ENCODE data around the gene WDR4.
"Not testable (repeated sequence)": the region's sequence is repeated elsewhere in the genome, so short reads cannot be mapped to it uniquely, and the experiment has no call there.

WDR4 gene

DNA sequence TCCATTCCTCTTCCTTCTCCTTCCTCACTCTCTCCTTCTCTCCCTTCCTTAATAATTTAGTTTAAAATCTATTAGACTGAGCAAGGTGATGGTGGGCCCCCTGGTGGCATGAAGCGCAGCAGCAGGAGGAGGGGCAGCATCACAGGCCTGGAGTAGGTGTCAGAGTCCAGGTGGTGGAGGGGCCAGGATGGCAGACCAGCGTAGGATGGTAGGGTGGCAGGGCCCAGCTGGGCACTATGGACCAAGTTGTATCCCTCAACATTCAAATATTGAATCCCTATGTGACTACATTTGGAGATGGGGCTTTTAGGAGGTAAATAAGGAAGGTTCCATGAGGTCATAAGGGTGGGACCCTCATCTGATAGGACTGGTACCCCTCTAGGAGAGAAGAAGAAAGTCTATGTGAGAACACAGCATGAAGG is 61.0 kb downstream of the WDR4 start:
- Histone ChIP-seq H3K36me3 (ENCODE audit: insufficient read depth, insufficient read length, low read length) (no peaks in the 10 kb centered on the region), H3K9ac (ENCODE audit: insufficient read length, low read depth) (no peak overlapping the region), H3K4me1 (ENCODE audit: insufficient read depth, insufficient read length) (peaks cover 3% of the 10 kb centered on the region), H3K4me3 (ENCODE audit: insufficient read length, low read depth) (no peak overlapping the region), H3K9me3 (ENCODE audit: insufficient read depth, low read length) (peaks cover 58% of the 10 kb centered on the region), H3K27me3 (ENCODE audit: insufficient read depth, insufficient read length) (no peaks in the 10 kb centered on the region)
- TF ChIP-seq YY1 (IDR thresholded peaks at IDR 0.05; ENCODE audit: insufficient read depth, insufficient read length) (no peak), ZNF274 (IDR thresholded peaks at IDR 0.05; ENCODE audit: low read depth, low read length) (no peak), SUZ12 (IDR thresholded peaks at IDR 0.05; ENCODE audit: extremely low read depth, insufficient read depth, insufficient read length) (no peak)
- DNase-seq (ENCODE audit: low read depth, low spot score), result peak; percentile 57

DNA sequence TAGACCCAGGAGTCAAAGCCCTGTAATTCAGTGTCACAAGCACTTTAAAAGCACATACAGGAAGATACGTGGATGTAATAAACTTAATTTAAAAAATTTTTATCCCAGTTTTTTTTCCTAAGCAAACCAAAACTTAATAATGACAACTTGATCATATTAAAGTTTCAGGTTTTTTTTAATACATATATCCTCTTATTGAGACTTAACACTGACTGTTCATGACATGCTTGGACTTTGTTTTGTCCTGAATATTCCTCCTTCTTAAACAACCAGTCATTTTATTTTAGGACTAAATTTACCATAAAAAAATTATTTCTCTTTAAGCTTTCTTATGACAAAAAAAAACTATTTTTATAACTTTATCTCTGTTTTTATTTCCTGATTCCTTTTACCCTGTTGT is 64.1 kb downstream of the WDR4 start:
- Histone ChIP-seq H3K4me3 (ENCODE audit: insufficient read length, low read depth) (no peak overlapping the region), H3K4me1 (ENCODE audit: insufficient read depth, insufficient read length) (peaks cover 3% of the 10 kb centered on the region), H3K9me3 (ENCODE audit: insufficient read depth, low read length) (peaks cover 65% of the 10 kb centered on the region), H3K27me3 (ENCODE audit: insufficient read depth, insufficient read length) (no peaks in the 10 kb centered on the region), H3K9ac (ENCODE audit: insufficient read length, low read depth) (no peak overlapping the region), H3K36me3 (ENCODE audit: insufficient read depth, insufficient read length, low read length) (no peaks in the 10 kb centered on the region)
- no peak for DNase-seq (ENCODE audit: low read depth, low spot score)
- TF ChIP-seq YY1 (IDR thresholded peaks at IDR 0.05; ENCODE audit: insufficient read depth, insufficient read length), result no peak

DNA sequence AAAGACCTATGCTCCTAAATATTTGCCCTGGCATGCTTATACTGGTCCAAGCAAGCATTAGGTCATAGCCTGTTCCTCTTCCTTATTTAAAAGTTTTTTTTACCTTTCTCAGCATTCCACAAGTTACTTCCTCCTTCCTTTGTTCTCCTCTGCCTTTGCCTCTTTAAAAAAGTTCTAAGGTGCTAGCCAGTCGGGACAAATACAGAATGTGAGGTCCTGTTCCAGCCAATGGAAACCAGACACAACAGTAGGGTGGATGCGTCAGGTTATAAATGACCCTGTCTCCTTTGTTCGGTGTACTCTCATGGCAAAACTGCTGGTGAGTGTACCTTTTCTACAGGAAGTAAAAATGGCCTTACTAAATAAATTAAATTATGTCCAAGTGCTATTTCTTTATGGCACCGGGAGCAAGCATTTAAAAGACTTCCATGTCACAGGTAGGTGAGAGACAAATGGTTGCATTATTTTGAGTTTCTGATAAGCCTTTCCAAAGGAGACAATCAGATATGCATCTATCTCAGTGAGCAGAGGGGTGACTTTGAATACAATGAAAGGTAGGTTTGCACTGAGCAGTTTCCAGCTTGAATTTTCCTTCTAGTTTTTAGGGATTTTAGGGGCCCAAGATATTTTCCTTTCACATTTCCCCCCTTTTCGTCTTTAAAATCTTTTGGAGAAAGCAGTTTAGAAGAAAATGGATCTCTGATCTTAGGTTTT is 66.7 kb downstream of the WDR4 start:
- Histone ChIP-seq H3K4me1 (ENCODE audit: insufficient read depth, insufficient read length) (peaks cover 12% of the 10 kb centered on the region), H3K9me3 (ENCODE audit: insufficient read depth, low read length) (peaks cover 60% of the 10 kb centered on the region)
- not testable (repeated sequence) for DNase-seq (ENCODE audit: low read depth, low spot score); H3K27me3 ChIP-seq (ENCODE audit: insufficient read depth, insufficient read length); H3K9ac ChIP-seq (ENCODE audit: insufficient read length, low read depth); H3K36me3 ChIP-seq (ENCODE audit: insufficient read depth, insufficient read length, low read length); H3K4me3 ChIP-seq (ENCODE audit: insufficient read length, low read depth)

DNA sequence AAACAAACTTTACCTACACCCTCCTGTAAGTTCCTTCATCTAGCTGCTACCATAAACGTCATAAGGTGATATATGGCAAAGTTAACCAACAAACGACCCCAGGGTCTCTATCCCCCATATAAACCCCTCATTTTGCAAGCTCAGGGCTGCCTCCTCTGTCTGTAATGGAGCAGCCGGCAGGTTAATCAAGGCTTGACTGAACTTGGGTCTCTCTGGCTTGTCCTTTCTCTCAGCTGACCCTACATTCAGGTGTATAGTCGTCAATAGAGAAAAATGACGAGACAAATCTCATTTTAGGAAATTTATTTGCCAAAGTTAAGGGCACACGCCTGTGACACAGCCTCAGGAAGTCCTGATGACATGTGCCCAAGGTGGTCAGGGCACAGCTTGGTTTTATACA is 67.4 kb downstream of the WDR4 start:
- Histone ChIP-seq H3K4me3 (ENCODE audit: insufficient read length, low read depth) (no peak overlapping the region), H3K9ac (ENCODE audit: insufficient read length, low read depth) (no peak overlapping the region), H3K27me3 (ENCODE audit: insufficient read depth, insufficient read length) (no peaks in the 10 kb centered on the region), H3K9me3 (ENCODE audit: insufficient read depth, low read length) (peaks cover 57% of the 10 kb centered on the region), H3K4me1 (ENCODE audit: insufficient read depth, insufficient read length) (peaks cover 14% of the 10 kb centered on the region), H3K36me3 (ENCODE audit: insufficient read depth, insufficient read length, low read length) (no peaks in the 10 kb centered on the region)
- no peak for TF ChIP-seq YY1 (IDR thresholded peaks at IDR 0.05; ENCODE audit: insufficient read depth, insufficient read length)
- TF ChIP-seq SUZ12 (IDR thresholded peaks at IDR 0.05; ENCODE audit: extremely low read depth, insufficient read depth, insufficient read length), result no peak
- no peak for TF ChIP-seq ZNF274 (IDR thresholded peaks at IDR 0.05; ENCODE audit: low read depth, low read length)
- no peak for DNase-seq (ENCODE audit: low read depth, low spot score)

DNA sequence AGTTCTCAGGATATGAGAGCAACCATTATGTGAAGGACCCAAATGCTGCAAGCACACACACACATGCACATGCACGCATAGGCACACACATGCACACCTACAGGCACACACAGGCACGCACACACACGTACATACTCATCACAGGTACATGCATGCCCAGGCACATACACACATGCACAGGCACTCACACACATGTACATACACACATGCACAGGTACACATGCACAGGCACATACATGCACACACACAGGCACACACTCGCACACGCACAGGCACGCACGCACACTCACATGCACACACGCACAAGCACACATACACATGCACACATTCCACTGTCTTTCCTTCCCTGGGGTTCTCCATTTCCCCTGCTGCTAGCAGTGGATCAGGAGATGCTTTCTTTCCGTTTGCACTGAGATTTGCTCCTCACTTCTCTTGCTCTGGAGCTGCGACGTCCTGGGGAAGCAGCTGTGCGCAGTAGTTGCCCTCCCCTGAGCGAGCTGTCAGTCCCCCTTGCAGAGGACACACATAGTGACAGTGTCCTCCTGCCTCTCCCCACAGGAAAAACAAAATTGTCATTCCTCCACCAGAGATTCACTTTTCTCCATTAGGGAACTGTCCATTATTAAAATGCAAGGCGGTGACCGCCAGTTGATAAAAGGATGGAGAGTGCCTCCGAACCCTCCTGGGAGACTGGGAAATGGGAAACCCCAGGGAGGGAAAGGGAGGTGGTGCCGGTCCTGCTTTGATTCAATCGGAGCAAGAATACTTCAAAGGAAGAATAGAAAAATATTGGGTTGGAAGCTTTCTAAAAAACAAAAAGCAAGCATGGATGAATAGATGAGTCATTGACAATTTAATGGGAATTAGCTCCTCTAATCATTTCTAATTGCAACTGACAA is 69.5 kb downstream of the WDR4 start:
- TF ChIP-seq SUZ12 (IDR thresholded peaks at IDR 0.05; ENCODE audit: extremely low read depth, insufficient read depth, insufficient read length), result no peak
- no peak for TF ChIP-seq YY1 (IDR thresholded peaks at IDR 0.05; ENCODE audit: insufficient read depth, insufficient read length)
- TF ChIP-seq ZNF274 (IDR thresholded peaks at IDR 0.05; ENCODE audit: low read depth, low read length), result no peak
- Histone ChIP-seq H3K27me3 (ENCODE audit: insufficient read depth, insufficient read length) (no peaks in the 10 kb centered on the region), H3K9me3 (ENCODE audit: insufficient read depth, low read length) (peaks cover 45% of the 10 kb centered on the region), H3K36me3 (ENCODE audit: insufficient read depth, insufficient read length, low read length) (no peaks in the 10 kb centered on the region), H3K9ac (ENCODE audit: insufficient read length, low read depth) (no peak overlapping the region), H3K4me1 (ENCODE audit: insufficient read depth, insufficient read length) (peaks cover 17% of the 10 kb centered on the region), H3K4me3 (ENCODE audit: insufficient read length, low read depth) (no peak overlapping the region)
- DNase-seq (ENCODE audit: low read depth, low spot score), result no peak

DNA sequence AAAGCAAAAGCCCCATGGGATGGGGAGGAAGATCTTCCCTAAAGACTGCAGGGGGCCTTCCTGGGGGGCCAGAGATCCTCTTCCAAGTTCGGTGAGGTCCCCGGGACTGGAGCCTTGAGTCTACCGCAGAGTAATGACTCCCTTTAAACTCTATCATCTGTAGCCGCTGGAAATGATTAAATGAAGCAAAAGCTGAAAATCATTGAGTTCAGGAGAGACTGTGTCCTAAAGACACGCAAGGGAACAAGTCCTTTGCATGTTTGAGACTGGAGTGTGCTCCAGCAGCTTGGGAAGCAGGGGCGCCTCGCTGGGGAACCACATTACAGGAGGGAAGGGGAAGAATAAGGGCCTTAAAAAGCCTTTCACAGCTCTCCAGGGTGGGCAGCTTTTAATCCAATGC is 70.2 kb downstream of the WDR4 start:
- Histone ChIP-seq H3K9me3 (ENCODE audit: insufficient read depth, low read length) (peaks cover 39% of the 10 kb centered on the region), H3K4me1 (ENCODE audit: insufficient read depth, insufficient read length) (peaks cover 17% of the 10 kb centered on the region), H3K36me3 (ENCODE audit: insufficient read depth, insufficient read length, low read length) (no peaks in the 10 kb centered on the region), H3K27me3 (ENCODE audit: insufficient read depth, insufficient read length) (no peaks in the 10 kb centered on the region), H3K4me3 (ENCODE audit: insufficient read length, low read depth) (no peak overlapping the region), H3K9ac (ENCODE audit: insufficient read length, low read depth) (no peak overlapping the region)
- TF ChIP-seq SUZ12 (IDR thresholded peaks at IDR 0.05; ENCODE audit: extremely low read depth, insufficient read depth, insufficient read length) (no peak), ZNF274 (IDR thresholded peaks at IDR 0.05; ENCODE audit: low read depth, low read length) (no peak), YY1 (IDR thresholded peaks at IDR 0.05; ENCODE audit: insufficient read depth, insufficient read length) (no peak)
- no peak for DNase-seq (ENCODE audit: low read depth, low spot score)

DNA sequence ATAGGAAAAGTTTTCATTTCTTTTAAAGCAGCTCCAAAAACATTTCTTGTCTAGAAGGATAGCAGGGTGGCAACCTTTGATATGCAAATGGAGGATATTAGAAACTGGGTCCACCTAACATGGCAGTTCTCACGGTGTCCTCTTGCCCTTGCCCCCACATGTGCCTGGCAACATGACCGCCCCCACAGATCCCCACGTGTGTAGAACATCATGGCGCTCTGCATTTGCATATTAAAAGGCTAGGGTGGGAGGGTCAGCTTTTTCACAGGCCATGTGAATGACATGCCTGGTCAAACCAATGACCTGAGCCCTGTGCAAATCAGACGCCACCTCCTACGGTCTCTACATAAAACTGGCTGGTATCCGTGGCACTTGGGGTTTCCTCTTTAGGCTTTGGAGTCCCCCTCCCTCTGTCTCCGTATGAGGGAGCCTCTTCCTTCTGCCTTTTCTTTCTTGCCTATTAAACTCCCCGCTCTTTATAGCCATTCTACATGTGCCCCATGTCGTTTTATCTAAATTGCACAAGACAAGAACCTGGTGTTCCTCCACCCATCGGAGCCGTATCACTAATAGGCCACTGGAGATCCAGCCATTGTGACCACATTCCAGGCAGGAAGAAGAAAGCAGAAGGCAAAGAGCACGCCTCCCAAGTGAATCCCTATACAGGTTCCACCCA is 71.3 kb downstream of the WDR4 start:
- Histone ChIP-seq H3K4me3 (ENCODE audit: insufficient read length, low read depth) (no peak overlapping the region), H3K4me1 (ENCODE audit: insufficient read depth, insufficient read length) (peaks cover 17% of the 10 kb centered on the region), H3K9ac (ENCODE audit: insufficient read length, low read depth) (no peak overlapping the region), H3K9me3 (ENCODE audit: insufficient read depth, low read length) (peaks cover 28% of the 10 kb centered on the region; the same call in 1 of the 2 replicates), H3K36me3 (ENCODE audit: insufficient read depth, insufficient read length, low read length) (no peaks in the 10 kb centered on the region), H3K27me3 (ENCODE audit: insufficient read depth, insufficient read length) (no peaks in the 10 kb centered on the region)
- TF ChIP-seq SUZ12 (IDR thresholded peaks at IDR 0.05; ENCODE audit: extremely low read depth, insufficient read depth, insufficient read length) (no peak), ZNF274 (IDR thresholded peaks at IDR 0.05; ENCODE audit: low read depth, low read length) (no peak), YY1 (IDR thresholded peaks at IDR 0.05; ENCODE audit: insufficient read depth, insufficient read length) (no peak)
- no peak for DNase-seq (ENCODE audit: low read depth, low spot score)

DNA sequence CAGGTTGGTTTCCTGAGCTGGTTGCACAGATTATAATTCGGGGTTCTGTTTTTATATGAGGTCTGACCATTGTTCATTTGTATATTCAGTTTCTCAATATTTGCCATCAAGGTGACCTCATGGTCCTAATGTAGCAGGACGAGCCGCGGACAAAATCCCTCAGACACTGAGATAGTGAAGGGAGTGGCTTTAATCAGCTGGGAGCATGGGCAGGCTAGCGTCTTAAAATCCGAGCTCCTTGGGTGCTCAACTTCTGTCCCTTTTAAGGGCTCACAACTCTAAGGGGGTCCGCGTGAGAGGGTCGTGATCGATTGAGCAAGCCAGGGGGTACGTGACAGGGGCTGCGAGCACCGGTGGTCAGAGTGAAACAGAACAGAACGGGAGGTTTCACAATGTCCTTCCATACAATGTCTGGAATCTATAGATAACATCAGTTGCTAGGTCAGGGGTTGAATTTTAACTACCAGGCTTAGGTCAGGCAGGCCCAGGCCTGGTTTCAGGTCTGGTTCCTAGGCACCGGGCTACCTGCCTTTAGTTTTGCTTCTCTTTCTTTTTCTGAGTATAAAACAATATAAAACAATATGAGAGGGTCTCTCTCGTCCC is 71.9 kb downstream of the WDR4 start:
- peaks cover 19% of the 10 kb centered on the region for H3K4me1 ChIP-seq (ENCODE audit: insufficient read depth, insufficient read length)
- not testable (repeated sequence) for H3K4me3 ChIP-seq (ENCODE audit: insufficient read length, low read depth); H3K27me3 ChIP-seq (ENCODE audit: insufficient read depth, insufficient read length); H3K36me3 ChIP-seq (ENCODE audit: insufficient read depth, insufficient read length, low read length); DNase-seq (ENCODE audit: low read depth, low spot score); H3K9ac ChIP-seq (ENCODE audit: insufficient read length, low read depth)
- peaks cover 24% of the 10 kb centered on the region; the same call in 1 of the 2 replicates for H3K9me3 ChIP-seq (ENCODE audit: insufficient read depth, low read length)
